PC-9 (cell line): ENCODE data around the gene IQSEC1.

Source experiments
- EZH2 ChIP-seq: fragments of 200-600 bp; sonication (generic); IDR thresholded peaks from 2 replicates; pipeline ENCODE4 v1.8.0; 2017; ENCODE audit warnings: antibody characterized with exemption, low read depth
- TF ChIP-seq, protein P1 (sequence below): fragments of 200-600 bp; sonication (generic); conservative IDR thresholded peaks from 2 replicates; pipeline ENCODE4 v1.6.1; 2017; ENCODE audit warnings: mixed run types, antibody characterized with exemption, mild to moderate bottlenecking, moderate library complexity

DNA sequence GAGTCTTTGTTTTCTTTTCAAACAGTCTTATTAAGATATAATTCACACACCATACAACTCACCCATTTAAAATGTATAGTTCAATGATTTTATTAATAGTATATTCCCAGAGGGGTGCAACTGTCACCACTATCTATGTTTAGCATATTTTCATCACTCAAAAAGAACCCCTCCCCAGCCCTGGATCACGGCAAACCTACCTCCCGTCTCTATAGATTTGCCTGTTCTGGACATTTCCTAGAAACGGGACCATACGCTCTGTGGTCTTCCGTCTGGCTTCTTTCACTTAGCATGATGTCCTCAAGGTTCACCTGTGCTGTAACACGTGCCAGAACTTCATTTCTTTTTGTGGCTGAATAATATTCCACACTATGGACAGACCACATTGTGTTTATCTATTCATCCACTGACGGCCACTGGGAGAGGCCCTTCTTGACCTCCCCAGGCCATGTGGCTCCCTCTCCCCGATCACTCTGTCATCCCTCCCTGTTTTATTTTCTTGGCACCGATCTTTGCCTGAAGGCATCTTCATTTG lies 56.4 kb downstream of the IQSEC1 start:
- TF ChIP-seq, protein P1, sequence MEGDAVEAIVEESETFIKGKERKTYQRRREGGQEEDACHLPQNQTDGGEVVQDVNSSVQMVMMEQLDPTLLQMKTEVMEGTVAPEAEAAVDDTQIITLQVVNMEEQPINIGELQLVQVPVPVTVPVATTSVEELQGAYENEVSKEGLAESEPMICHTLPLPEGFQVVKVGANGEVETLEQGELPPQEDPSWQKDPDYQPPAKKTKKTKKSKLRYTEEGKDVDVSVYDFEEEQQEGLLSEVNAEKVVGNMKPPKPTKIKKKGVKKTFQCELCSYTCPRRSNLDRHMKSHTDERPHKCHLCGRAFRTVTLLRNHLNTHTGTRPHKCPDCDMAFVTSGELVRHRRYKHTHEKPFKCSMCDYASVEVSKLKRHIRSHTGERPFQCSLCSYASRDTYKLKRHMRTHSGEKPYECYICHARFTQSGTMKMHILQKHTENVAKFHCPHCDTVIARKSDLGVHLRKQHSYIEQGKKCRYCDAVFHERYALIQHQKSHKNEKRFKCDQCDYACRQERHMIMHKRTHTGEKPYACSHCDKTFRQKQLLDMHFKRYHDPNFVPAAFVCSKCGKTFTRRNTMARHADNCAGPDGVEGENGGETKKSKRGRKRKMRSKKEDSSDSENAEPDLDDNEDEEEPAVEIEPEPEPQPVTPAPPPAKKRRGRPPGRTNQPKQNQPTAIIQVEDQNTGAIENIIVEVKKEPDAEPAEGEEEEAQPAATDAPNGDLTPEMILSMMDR: no peak
- no peak for TF ChIP-seq EZH2
